Activated naive CD4-positive, alpha-beta T cell treated with anti-CD3 and anti-CD28 coated beads, Interleukin-2, amount 50 U/mL, for 24 hours (primary cell): ENCODE data around the gene SLC25A13.

Source experiments
- H3K27ac Mint-ChIP-seq: one replicate; pipeline ENCODE4 v1.8.0; 2021; ENCODE audit warnings: mild to moderate bottlenecking, mixed read lengths
- H3K27me3 Mint-ChIP-seq: one replicate; pipeline ENCODE4 v1.8.0; 2021; ENCODE audit warnings: mixed read lengths
- H3K36me3 Mint-ChIP-seq: one replicate; pipeline ENCODE4 v1.8.0; 2021; ENCODE audit warnings: mixed read lengths
- H3K4me1 Mint-ChIP-seq: one replicate; pipeline ENCODE4 v1.8.0; 2021; ENCODE audit warnings: mixed read lengths
- H3K4me3 Mint-ChIP-seq: one replicate; pipeline ENCODE4 v1.8.0; 2021; ENCODE audit warnings: mild to moderate bottlenecking, mixed read lengths
- H3K9me3 Mint-ChIP-seq: one replicate; pipeline ENCODE4 v1.8.0; 2021; ENCODE audit warnings: mixed read lengths

Gene SLC25A13

GRCh38 chr7:96224073-96224472, 97.8 kb downstream of the SLC25A13 start:
- H3K27me3 Mint-ChIP-seq: no peaks in the 10 kb centered on the region
- no peak overlapping the region for H3K4me3 Mint-ChIP-seq
- peaks cover 2% of the 10 kb centered on the region for H3K36me3 Mint-ChIP-seq
- no peaks in the 10 kb centered on the region for H3K9me3 Mint-ChIP-seq
- peaks cover 21% of the 10 kb centered on the region for H3K4me1 Mint-ChIP-seq
- H3K27ac Mint-ChIP-seq: no peak overlapping the region

DNA sequence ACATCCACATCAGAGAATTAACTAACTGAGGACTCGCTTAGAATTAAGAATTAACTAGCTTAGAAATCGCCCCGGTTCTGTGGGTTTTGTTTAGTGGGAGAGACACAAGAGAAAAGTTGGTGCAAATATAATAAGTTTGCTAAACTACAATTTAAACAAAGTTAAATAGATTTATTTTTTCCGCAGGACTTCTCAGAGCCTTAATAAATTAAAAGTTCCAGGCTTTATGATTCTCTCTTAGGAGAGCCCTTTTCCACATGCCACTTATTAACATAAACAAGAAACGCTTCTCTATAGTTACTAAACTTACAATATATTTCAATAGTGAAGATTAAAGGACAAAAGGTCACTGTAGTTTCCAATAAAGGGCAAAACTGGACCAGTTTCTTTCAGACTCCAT, 100.0 kb downstream of the SLC25A13 start:
- Mint-ChIP-seq H3K4me1 (peaks cover 21% of the 10 kb centered on the region), H3K4me3 (no peak overlapping the region), H3K27me3 (no peaks in the 10 kb centered on the region), H3K27ac (no peak overlapping the region), H3K9me3 (no peaks in the 10 kb centered on the region), H3K36me3 (no peaks in the 10 kb centered on the region)

- Mint-ChIP-seq H3K4me1 (peaks cover 21% of the 10 kb centered on the region), H3K27ac (no peak overlapping the region), H3K27me3 (no peaks in the 10 kb centered on the region)
Observed at GRCh38 chr7:96219378-96220130, 102.3 kb downstream of the SLC25A13 start.

DNA sequence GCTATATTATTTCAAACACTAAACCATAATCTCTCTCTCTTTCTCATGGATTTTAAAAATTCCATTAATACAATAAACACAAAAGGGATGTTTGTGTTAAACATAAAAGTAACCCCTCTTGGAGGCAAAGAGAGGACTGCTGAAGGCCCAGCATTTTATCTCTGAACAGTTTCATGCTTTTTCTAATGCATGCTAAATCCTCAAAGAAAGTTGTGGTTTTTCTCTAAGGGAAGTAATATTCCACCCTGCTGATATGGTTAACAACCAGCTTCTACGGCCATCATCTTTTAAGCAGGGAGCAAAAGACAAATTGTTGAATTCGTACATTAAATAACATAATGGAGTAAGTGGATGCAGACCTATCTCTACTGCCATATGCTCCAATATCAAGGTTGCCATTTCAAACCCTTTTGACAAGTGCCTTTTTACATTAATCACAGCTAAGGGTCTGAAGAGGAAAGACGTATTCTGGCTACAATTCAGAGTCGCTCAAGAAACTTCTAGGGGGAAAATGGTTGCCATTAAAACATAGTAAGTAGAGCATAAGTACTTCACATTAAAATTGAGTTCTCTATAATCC, 103.1 kb downstream of the SLC25A13 start:
- peaks cover 7% of the 10 kb centered on the region for H3K36me3 Mint-ChIP-seq
- peaks cover 4% of the 10 kb centered on the region for H3K9me3 Mint-ChIP-seq
- no peaks in the 10 kb centered on the region for H3K27me3 Mint-ChIP-seq
- H3K4me3 Mint-ChIP-seq: no peak overlapping the region
- no peak overlapping the region for H3K27ac Mint-ChIP-seq
- peaks cover 16% of the 10 kb centered on the region for H3K4me1 Mint-ChIP-seq

More at GRCh38 chr7:96219378-96220130, 102.3 kb downstream of the SLC25A13 start:
- Mint-ChIP-seq H3K9me3 (peaks cover 4% of the 10 kb centered on the region), H3K4me3 (no peak overlapping the region), H3K36me3 (peaks cover 7% of the 10 kb centered on the region)

- H3K27ac Mint-ChIP-seq: no peak overlapping the region
- peaks cover 7% of the 10 kb centered on the region for H3K36me3 Mint-ChIP-seq
- no peaks in the 10 kb centered on the region for H3K27me3 Mint-ChIP-seq
- peaks cover 4% of the 10 kb centered on the region for H3K9me3 Mint-ChIP-seq
- no peak overlapping the region for H3K4me3 Mint-ChIP-seq
- H3K4me1 Mint-ChIP-seq: peaks cover 15% of the 10 kb centered on the region
Observed at GRCh38 chr7:96217147-96217546, 104.8 kb downstream of the SLC25A13 start.

GRCh38 chr7:96216373-96216772, 105.5 kb downstream of the SLC25A13 start:
- peaks cover 7% of the 10 kb centered on the region for H3K36me3 Mint-ChIP-seq
- peaks cover 4% of the 10 kb centered on the region for H3K9me3 Mint-ChIP-seq
- peaks cover 13% of the 10 kb centered on the region for H3K4me1 Mint-ChIP-seq
- H3K27ac Mint-ChIP-seq: no peak overlapping the region
- H3K4me3 Mint-ChIP-seq: no peak overlapping the region
- no peaks in the 10 kb centered on the region for H3K27me3 Mint-ChIP-seq

DNA sequence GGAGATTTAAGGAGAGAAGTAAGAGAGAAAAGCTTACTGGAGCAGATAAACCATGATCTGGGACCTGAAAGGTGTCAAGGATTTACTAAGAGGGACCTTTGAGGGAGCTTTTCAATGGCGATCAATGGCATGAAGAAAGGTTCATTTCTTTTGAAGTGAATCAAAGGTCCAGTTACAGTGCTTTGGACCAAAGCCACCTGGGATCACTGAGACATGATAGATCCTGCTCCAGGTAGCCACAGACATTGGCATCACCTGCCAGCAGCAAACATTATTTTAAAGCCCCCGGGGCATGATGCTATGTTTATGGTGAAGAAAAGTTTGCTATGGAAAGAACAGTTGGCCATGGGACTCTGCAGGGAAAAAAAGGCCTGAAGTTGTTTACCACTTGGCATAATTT, 109.4 kb downstream of the SLC25A13 start:
- H3K4me3 Mint-ChIP-seq: no peak overlapping the region
- no peaks in the 10 kb centered on the region for H3K27me3 Mint-ChIP-seq
- H3K36me3 Mint-ChIP-seq: peaks cover 9% of the 10 kb centered on the region
- H3K9me3 Mint-ChIP-seq: peaks cover 4% of the 10 kb centered on the region
- H3K27ac Mint-ChIP-seq: no peak overlapping the region
- no peaks in the 10 kb centered on the region for H3K4me1 Mint-ChIP-seq

DNA sequence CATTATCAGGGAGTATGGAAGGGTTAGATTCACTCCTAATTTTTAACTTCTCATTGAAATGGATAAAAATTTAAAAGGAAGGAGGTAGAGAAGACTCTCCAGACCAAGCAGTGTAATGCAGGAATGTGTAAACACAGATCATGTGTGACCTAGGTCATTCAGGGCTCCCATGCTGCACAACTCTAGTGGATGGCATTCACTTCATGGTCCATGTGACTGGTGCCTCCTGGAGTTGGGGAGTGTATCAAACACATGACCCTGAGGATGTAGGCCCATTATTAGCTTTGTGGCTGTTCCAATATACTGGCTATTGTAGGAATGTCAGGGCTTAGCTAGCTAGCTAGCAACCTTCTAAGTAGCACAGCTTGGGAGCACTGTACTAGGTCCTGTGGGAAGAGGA, 109.9 kb downstream of the SLC25A13 start:
- Mint-ChIP-seq H3K9me3 (peaks cover 4% of the 10 kb centered on the region), H3K27me3 (no peaks in the 10 kb centered on the region), H3K4me3 (no peak overlapping the region), H3K36me3 (peaks cover 12% of the 10 kb centered on the region), H3K4me1 (no peaks in the 10 kb centered on the region), H3K27ac (no peak overlapping the region)

- no peak overlapping the region for H3K4me3 Mint-ChIP-seq
- peaks cover 13% of the 10 kb centered on the region for H3K36me3 Mint-ChIP-seq
- H3K27me3 Mint-ChIP-seq: no peaks in the 10 kb centered on the region
- H3K4me1 Mint-ChIP-seq: no peaks in the 10 kb centered on the region
- H3K27ac Mint-ChIP-seq: no peak overlapping the region
- no peaks in the 10 kb centered on the region for H3K9me3 Mint-ChIP-seq
Observed at GRCh38 chr7:96205665-96206064, 116.2 kb downstream of the SLC25A13 start.

DNA sequence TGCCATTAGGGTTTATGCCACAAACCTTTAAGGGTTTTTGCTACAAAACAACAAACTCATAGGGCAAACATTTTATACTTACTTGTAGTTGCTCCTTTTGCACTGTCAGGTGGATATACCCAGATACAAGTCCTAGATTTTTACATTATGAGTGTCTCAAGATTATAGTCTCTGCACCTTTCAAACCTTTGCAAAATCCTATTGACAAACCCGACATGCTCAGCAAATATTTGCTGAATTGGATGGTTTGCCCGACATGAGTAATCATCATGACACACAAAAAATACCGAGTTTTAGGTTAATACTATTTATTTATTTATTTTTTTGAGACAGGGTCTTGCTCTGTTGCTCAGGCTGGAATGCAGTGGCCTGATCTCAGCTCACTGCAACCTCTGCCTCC, 117.3 kb downstream of the SLC25A13 start:
- Mint-ChIP-seq H3K4me1 (no peaks in the 10 kb centered on the region), H3K4me3 (no peak overlapping the region), H3K36me3 (peaks cover 13% of the 10 kb centered on the region), H3K27ac (no peak overlapping the region), H3K9me3 (no peaks in the 10 kb centered on the region), H3K27me3 (no peaks in the 10 kb centered on the region)

DNA sequence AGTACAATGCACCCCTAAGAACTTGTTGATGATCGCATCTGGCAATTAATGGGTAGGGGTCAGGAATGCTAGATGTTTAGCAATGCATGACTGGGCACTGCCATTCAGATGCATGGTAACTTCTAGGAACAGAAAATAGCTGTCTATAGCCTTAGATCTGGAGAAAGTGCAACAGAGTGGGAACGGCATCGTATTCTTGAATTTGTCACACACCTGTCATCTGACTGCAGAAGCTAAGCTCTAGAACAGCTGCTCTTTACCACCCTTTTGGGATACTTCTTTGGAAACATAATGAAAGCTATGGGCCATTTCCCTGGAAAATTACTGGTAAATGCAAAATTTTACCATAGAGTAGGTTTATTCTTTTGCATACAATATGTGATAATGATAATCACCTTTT, 118.1 kb downstream of the SLC25A13 start:
- Mint-ChIP-seq H3K36me3 (peaks cover 13% of the 10 kb centered on the region), H3K4me1 (no peaks in the 10 kb centered on the region), H3K4me3 (no peak overlapping the region), H3K27me3 (no peaks in the 10 kb centered on the region), H3K9me3 (no peaks in the 10 kb centered on the region), H3K27ac (no peak overlapping the region)

DNA sequence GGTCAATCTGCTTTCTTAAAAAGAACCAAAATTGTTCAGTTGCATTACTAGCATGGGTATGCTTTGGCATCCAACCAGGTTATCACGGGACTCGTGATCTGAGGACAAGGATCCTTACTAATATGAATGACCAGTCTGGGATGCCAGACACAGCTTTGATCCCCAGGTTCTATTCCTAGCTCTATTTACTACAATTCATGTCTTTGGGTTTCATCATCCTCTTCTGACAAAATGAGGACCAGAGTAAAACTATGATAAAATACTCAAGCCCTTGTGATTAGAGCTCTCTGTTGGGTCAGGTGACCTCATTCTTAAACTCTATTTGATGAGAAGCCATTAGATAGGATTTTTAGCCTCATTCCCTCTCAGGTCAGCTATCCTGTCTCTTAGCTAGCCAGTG, 119.8 kb downstream of the SLC25A13 start:
- Mint-ChIP-seq H3K36me3 (peaks cover 10% of the 10 kb centered on the region), H3K27ac (no peak overlapping the region), H3K4me1 (no peaks in the 10 kb centered on the region), H3K27me3 (no peaks in the 10 kb centered on the region), H3K4me3 (no peak overlapping the region), H3K9me3 (no peaks in the 10 kb centered on the region)

- Mint-ChIP-seq H3K27me3 (no peaks in the 10 kb centered on the region), H3K36me3 (peaks cover 7% of the 10 kb centered on the region), H3K27ac (no peak overlapping the region), H3K4me3 (no peak overlapping the region), H3K9me3 (no peaks in the 10 kb centered on the region), H3K4me1 (no peaks in the 10 kb centered on the region)
Observed at GRCh38 chr7:96200740-96201139, 121.2 kb downstream of the SLC25A13 start.

DNA sequence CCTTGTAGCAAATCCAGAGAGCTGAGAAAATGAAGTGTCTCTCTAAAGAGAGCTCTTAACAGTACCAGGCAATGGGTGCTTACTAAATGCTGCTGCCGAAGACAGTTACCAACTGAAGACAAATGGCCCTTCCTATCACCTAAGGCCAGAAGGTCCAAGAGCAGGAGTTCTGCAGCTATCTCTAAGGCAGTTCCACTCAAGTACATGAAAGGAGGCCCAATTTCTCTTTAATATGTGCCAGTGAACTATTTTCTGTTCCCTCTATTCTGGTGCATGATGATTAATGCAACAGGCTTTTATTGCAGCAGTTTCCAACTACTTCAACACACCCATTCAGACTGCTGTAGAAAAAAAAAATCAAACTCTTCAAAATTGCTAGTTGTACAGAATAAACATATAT, 122.5 kb downstream of the SLC25A13 start:
- H3K9me3 Mint-ChIP-seq: no peaks in the 10 kb centered on the region
- H3K36me3 Mint-ChIP-seq: peaks cover 11% of the 10 kb centered on the region
- H3K4me1 Mint-ChIP-seq: no peaks in the 10 kb centered on the region
- no peak overlapping the region for H3K4me3 Mint-ChIP-seq
- no peak overlapping the region for H3K27ac Mint-ChIP-seq
- H3K27me3 Mint-ChIP-seq: no peaks in the 10 kb centered on the region

DNA sequence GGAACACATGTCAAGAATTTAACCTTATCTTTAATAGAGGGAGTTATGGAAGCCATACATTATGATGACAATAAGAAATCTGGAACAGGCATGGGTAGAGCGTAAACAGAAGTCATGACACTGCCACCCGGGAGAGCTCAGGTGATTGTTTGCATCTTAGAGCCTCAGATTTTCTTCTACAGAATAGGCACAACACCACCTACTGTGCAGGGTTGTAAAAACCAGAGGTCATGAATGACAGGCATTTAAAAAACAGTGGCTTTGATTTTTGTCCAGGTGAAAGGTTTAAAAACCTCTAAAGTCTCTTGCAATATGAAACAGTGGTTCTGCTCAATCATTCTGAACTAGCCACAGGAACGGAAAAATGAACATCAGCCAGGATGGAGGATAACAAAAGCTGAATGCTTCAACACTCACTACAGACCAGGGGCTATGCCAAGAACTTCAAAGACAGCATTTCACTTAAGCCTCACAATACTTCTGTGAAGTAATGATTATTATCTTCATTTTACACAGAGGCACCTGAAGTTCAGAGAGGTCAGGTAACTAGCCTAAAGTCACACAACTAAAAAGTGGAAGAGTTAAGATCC, 123.8 kb downstream of the SLC25A13 start:
- Mint-ChIP-seq H3K27me3 (no peaks in the 10 kb centered on the region), H3K9me3 (no peaks in the 10 kb centered on the region), H3K27ac (no peak overlapping the region), H3K4me1 (no peaks in the 10 kb centered on the region), H3K36me3 (peaks cover 17% of the 10 kb centered on the region), H3K4me3 (no peak overlapping the region)

DNA sequence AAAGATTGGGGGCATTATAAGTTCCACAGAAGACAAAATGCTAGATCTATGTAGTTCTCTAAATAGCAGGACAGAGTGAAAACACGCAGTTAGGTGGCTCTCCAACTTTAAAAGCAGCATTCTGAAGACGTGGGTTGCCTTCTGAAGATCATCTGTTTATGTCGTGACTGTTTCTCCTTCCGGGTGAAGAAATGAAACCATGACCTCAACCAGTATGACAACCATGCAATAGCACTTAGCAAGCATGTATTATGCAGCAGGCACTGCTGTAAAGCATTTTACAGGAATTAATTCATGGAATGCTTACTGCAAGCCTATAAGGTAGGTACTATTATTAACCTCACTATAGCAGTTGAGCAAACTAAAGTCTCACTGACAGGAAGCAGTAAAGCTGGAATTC, 125.2 kb downstream of the SLC25A13 start:
- peaks cover 21% of the 10 kb centered on the region for H3K36me3 Mint-ChIP-seq
- no peak overlapping the region for H3K4me3 Mint-ChIP-seq
- H3K9me3 Mint-ChIP-seq: no peaks in the 10 kb centered on the region
- H3K27ac Mint-ChIP-seq: no peak overlapping the region
- no peaks in the 10 kb centered on the region for H3K27me3 Mint-ChIP-seq
- H3K4me1 Mint-ChIP-seq: no peaks in the 10 kb centered on the region
